CD4-positive, CD25-positive, alpha-beta regulatory T cell (primary cell): ENCODE measurements around the gene ING2. TPM values are rescaled to one million over a fixed set of nuclear protein-coding genes. Genes with fewer than 3 reads are reported as not detected.

Experiments
- ATAC-seq, 2 donors: fragments of 150-1000 bp; cut with Tn5 transposase; one replicate each; pipeline ENCODE4 v1.10.0; 2021; ENCODE audit warnings: low read depth in 2 of 2, moderate number of reproducible peaks in 2 of 2, moderate library complexity in 1 of 2
- DNase-seq, 3 donors: peaks; one replicate each; pipeline versions ENCODE4 v3.0.0 to v3.0.0-alpha.2; 2012 to 2022; ENCODE audit warnings: mixed read lengths in 1 of 3
- H3K27ac ChIP-seq: one replicate; pipeline ENCODE4 v1.7.0; 2013; ENCODE audit warnings: mild to moderate bottlenecking, low read length; ENCODE audit not compliant: insufficient read depth, poor library complexity, severe bottlenecking
- H3K27me3 ChIP-seq: one replicate; pipeline ENCODE4 v1.7.0; 2013; ENCODE audit warnings: low read length; ENCODE audit not compliant: control insufficient read depth, insufficient read depth
- H3K36me3 ChIP-seq: one replicate; pipeline ENCODE4 v1.7.0; 2013; ENCODE audit warnings: mild to moderate bottlenecking, low read length, moderate library complexity; ENCODE audit not compliant: control insufficient read depth, insufficient read depth
- H3K4me1 ChIP-seq: 2 replicates; pipeline ENCODE4 v1.7.0; 2013; ENCODE audit warnings: mild to moderate bottlenecking, low read length; ENCODE audit not compliant: insufficient read depth, control insufficient read depth, poor library complexity, severe bottlenecking
- H3K4me3 ChIP-seq: one replicate; pipeline ENCODE4 v1.7.0; 2013; ENCODE audit warnings: low read depth, mild to moderate bottlenecking, low read length, moderate library complexity
- H3K9me3 ChIP-seq, 2 experiments: 1 replicate in 1 of 2; 2 replicates in 1 of 2; pipeline ENCODE4 v1.7.0; 2013; ENCODE audit warnings: low read length in 2 of 2, mild to moderate bottlenecking in 1 of 2, moderate library complexity in 1 of 2; ENCODE audit not compliant: control insufficient read depth in 2 of 2
- H3K27ac Mint-ChIP-seq, 3 donors: one replicate each; pipeline ENCODE4 v1.8.0; 2020 to 2022; ENCODE audit warnings: mild to moderate bottlenecking in 3 of 3, mixed read lengths in 3 of 3, moderate library complexity in 2 of 3
- H3K27me3 Mint-ChIP-seq: one replicate; pipeline ENCODE4 v1.8.0; 2022; ENCODE audit warnings: mild to moderate bottlenecking, mixed read lengths
- H3K36me3 Mint-ChIP-seq: one replicate; pipeline ENCODE4 v1.8.0; 2020; ENCODE audit warnings: mixed read lengths
- H3K4me1 Mint-ChIP-seq, 4 donors: one replicate each; pipeline ENCODE4 v1.8.0; 2020 to 2022; ENCODE audit warnings: mixed read lengths in 4 of 4, mild to moderate bottlenecking in 1 of 4
- H3K4me3 Mint-ChIP-seq, 4 donors: one replicate each; pipeline ENCODE4 v1.8.0; 2020 to 2022; ENCODE audit warnings: mild to moderate bottlenecking in 4 of 4, mixed read lengths in 4 of 4, moderate library complexity in 3 of 4
- H3K9me3 Mint-ChIP-seq, 7 donors: one replicate each; pipeline ENCODE4 v1.8.0; 2020 to 2022; ENCODE audit warnings: mixed read lengths in 7 of 7, mild to moderate bottlenecking in 3 of 7, moderate library complexity in 2 of 7
- polyA plus RNA-seq, 4 donors: library from polyadenylated mRNA; unstranded; fragments of 300-500 nt; fragmentation: Illumina TruSeq; gene quantifications; one replicate each; pipeline ENCODE4 v1.2.3, GENCODE V29; 2021
- total RNA-seq: library from RNA; stranded (reverse); gene quantifications from one replicate; pipeline ENCODE4 v1.2.3, GENCODE V29; 2022

The ING2 gene
- total and polyA plus RNA-seq, 5 donors from 2014 or later = 9.1 to 17.2 (median 13.9) TPM

DNA sequence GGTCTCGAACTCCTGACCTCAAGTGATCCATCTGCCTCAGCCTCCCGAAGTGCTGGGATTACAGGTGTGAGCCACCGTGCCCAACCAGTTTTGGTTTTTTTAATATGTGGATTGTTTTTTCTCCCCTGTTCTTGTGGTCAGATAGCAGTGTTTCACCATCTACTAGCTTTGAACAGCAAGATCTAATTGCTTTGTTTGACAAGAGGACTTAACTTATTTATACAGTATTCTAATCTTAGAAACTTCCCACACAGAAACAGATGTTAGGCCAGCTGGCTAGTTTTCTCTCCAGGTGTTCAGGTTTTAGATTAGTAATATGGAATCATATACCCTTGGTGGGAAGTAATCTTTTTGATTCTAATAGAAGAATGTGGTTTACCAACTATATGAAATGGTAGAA is 12.9 kb downstream of the ING2 start:
- DNase-seq (no peak), ATAC-seq (no peak)
- Histone ChIP-seq H3K27me3 (no peaks in the 10 kb centered on the region), H3K4me1 (no peaks in the 10 kb centered on the region), H3K27ac (no peak overlapping the region), H3K9me3 (no peaks in the 10 kb centered on the region), H3K4me3 (no peak overlapping the region), H3K36me3 (no peaks in the 10 kb centered on the region)
- Mint-ChIP-seq H3K27ac (peak overlapping the region in 1 of 3 donors; percentile 32), H3K27me3 (no peaks in the 10 kb centered on the region), H3K4me3 (no peak overlapping the region), H3K9me3 (peaks cover 0 to 2% (median 0%) of the 10 kb centered on the region in 7 donors), H3K36me3 (no peaks in the 10 kb centered on the region), H3K4me1 (no peaks in the 10 kb centered on the region)

DNA sequence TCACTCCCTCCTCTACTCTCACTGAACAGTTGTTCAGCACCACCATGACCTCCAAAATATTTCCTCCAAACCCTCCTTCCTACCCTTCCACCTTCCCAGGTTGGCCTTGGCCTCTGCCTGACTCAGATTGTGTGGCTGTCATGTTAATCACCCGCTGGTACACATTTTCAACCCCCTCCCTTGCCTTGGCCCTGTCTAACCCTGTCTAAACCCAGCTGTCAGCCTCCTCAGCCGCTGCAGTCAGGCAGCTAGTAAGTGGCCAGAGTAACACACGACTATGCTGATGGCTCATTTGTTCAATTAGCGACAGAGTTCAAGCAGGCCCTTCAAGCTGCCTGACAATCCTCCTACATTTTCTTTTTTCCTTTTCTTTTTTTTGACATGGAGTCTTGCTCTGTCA is 18.0 kb downstream of the ING2 start:
- Mint-ChIP-seq H3K4me1 (no peaks in the 10 kb centered on the region), H3K9me3 (peaks cover 0 to 3% (median 0%) of the 10 kb centered on the region in 7 donors), H3K27ac (no peak overlapping the region), H3K4me3 (no peak overlapping the region), H3K27me3 (peaks cover 13% of the 10 kb centered on the region), H3K36me3 (no peaks in the 10 kb centered on the region)
- H3K4me1 ChIP-seq = no peaks in the 10 kb centered on the region
- H3K27ac ChIP-seq = no peak overlapping the region
- ATAC-seq = no peak
- H3K9me3 ChIP-seq = no peaks in the 10 kb centered on the region
- peaks cover 3% of the 10 kb centered on the region for H3K27me3 ChIP-seq
- DNase-seq = no peak
- H3K36me3 ChIP-seq = no peaks in the 10 kb centered on the region
- no peak overlapping the region for H3K4me3 ChIP-seq

- ATAC-seq (no peak), DNase-seq (no peak)
- Mint-ChIP-seq H3K27me3 (peaks cover 29% of the 10 kb centered on the region), H3K4me3 (no peak overlapping the region), H3K27ac (no peak overlapping the region), H3K4me1 (no peaks in the 10 kb centered on the region), H3K36me3 (no peaks in the 10 kb centered on the region), H3K9me3 (peaks cover 0 to 4% (median 0%) of the 10 kb centered on the region in 7 donors)
- H3K36me3 ChIP-seq = no peaks in the 10 kb centered on the region
- no peaks in the 10 kb centered on the region for H3K9me3 ChIP-seq
- H3K4me3 ChIP-seq = no peak overlapping the region
- H3K4me1 ChIP-seq = no peaks in the 10 kb centered on the region
- peaks cover 8% of the 10 kb centered on the region for H3K27me3 ChIP-seq
- no peak overlapping the region for H3K27ac ChIP-seq
Observed at GRCh38 chr4:183527326-183527725, 22.5 kb downstream of the ING2 start.

DNA sequence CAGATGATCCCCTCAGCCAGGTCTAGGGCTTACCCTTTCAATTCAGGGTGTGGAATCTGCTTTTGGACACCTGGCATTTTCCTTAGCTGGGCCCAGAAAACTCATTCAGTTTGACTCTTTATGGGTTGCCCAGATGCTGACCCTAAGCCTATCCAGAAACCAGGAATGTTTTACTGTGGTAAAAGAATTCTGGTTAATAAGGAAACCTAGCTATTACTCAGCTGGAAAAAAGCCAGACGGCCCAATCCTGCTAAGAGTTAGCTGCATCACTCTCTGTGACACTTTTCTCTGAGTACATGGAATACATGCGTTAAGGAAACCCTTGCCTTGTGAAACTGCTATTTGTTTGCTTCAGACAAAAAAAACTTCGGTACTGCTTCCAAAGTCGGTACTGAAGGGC is 28.0 kb downstream of the ING2 start:
- ATAC-seq (no peak), DNase-seq (no peak)
- Mint-ChIP-seq H3K27me3 (peaks cover 21% of the 10 kb centered on the region), H3K4me1 (no peaks in the 10 kb centered on the region), H3K36me3 (no peaks in the 10 kb centered on the region), H3K4me3 (no peak overlapping the region), H3K9me3 (peaks cover 0 to 2% (median 0%) of the 10 kb centered on the region in 7 donors), H3K27ac (no peak overlapping the region)
- Histone ChIP-seq H3K27me3 (peaks cover 7% of the 10 kb centered on the region), H3K36me3 (no peaks in the 10 kb centered on the region), H3K9me3 (no peaks in the 10 kb centered on the region), H3K4me1 (no peaks in the 10 kb centered on the region), H3K4me3 (no peak overlapping the region), H3K27ac (no peak overlapping the region)

GRCh38 chr4:183533698-183534097 is 28.8 kb downstream of the ING2 start:
- ATAC-seq (no peak), DNase-seq (no peak)
- Mint-ChIP-seq H3K4me3 (no peak overlapping the region), H3K9me3 (peaks cover 0 to 2% (median 0%) of the 10 kb centered on the region in 7 donors), H3K36me3 (no peaks in the 10 kb centered on the region), H3K4me1 (no peaks in the 10 kb centered on the region), H3K27ac (no peak overlapping the region), H3K27me3 (peaks cover 14% of the 10 kb centered on the region)
- no peaks in the 10 kb centered on the region for H3K36me3 ChIP-seq
- no peak overlapping the region for H3K27ac ChIP-seq
- H3K4me1 ChIP-seq = no peaks in the 10 kb centered on the region
- peaks cover 2% of the 10 kb centered on the region for H3K27me3 ChIP-seq
- no peak overlapping the region for H3K4me3 ChIP-seq
- H3K9me3 ChIP-seq = no peaks in the 10 kb centered on the region

DNA sequence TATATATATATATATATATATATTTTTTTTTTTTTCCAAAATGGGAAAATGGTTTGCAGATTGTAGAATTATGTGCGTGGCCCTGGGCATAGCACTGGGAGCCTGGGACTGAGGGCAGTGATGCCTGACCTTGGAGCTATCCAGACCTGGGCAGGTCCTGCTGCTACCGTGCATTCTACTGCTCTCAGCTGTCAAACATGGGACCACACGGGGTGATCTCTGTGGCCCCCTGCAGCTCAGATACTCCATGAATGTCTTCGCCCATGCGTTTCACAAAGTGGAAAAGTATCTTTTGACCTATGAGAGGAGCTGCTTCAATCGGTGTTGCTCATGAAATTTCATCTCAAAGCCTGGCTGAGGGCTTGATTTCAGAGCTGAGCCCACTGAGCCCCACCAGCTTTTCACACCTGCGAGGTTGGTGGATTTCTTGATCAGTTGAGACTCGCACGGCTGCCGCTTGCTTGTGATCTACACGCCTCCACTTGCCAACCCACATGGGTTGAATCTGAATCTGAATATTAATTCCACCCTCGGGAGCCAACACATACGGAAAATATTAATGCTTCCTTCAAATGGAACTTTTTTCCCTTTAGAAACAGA is 35.7 kb downstream of the ING2 start:
- H3K27ac Mint-ChIP-seq = no peak overlapping the region
- H3K36me3 Mint-ChIP-seq = no peaks in the 10 kb centered on the region
- H3K36me3 ChIP-seq = no peaks in the 10 kb centered on the region
- H3K4me3 Mint-ChIP-seq = no peak overlapping the region
- no peaks in the 10 kb centered on the region for H3K4me1 ChIP-seq
- H3K27me3 ChIP-seq = peaks cover 1% of the 10 kb centered on the region
- peaks cover 0 to 2% of the 10 kb centered on the region in 2 experiments for H3K9me3 ChIP-seq
- DNase-seq (no peak), ATAC-seq (no peak)
- no peaks in the 10 kb centered on the region for H3K4me1 Mint-ChIP-seq
- peaks cover 0 to 9% (median 2%) of the 10 kb centered on the region in 7 donors for H3K9me3 Mint-ChIP-seq
- H3K27ac ChIP-seq = no peak overlapping the region
- no peak overlapping the region for H3K4me3 ChIP-seq
- H3K27me3 Mint-ChIP-seq = peaks cover 16% of the 10 kb centered on the region

- Mint-ChIP-seq H3K4me1 (no peaks in the 10 kb centered on the region), H3K27ac (no peak overlapping the region)
Observed at GRCh38 chr4:183541010-183541751, 36.3 kb downstream of the ING2 start.

DNA sequence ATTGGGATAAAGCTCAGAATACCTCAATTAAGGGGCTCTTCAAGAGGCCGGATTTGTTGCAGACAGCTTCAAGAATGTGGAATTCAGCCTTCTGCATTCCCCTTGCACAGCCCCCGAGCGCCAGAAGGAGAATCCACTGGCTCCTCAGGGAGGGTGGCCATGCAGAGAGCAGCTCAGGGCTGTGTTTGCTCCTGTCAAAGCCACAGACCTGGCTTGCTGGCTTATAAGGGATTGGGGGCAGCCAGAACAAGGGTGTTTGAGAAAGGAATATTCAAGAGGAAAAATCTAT is 36.8 kb downstream of the ING2 start:
- peaks cover 16% of the 10 kb centered on the region for H3K27me3 Mint-ChIP-seq
- Histone ChIP-seq H3K27me3 (peaks cover 1% of the 10 kb centered on the region), H3K9me3 (peaks cover 0 to 2% of the 10 kb centered on the region in 2 experiments), H3K4me1 (no peaks in the 10 kb centered on the region), H3K27ac (no peak overlapping the region), H3K36me3 (no peaks in the 10 kb centered on the region), H3K4me3 (no peak overlapping the region)
- no peak overlapping the region for H3K27ac Mint-ChIP-seq
- no peaks in the 10 kb centered on the region for H3K4me1 Mint-ChIP-seq
- ATAC-seq (no peak), DNase-seq (no peak)
- H3K4me3 Mint-ChIP-seq = no peak overlapping the region
- H3K9me3 Mint-ChIP-seq = peaks cover 0 to 9% (median 2%) of the 10 kb centered on the region in 7 donors
- H3K36me3 Mint-ChIP-seq = no peaks in the 10 kb centered on the region

More at GRCh38 chr4:183541010-183541751, 36.3 kb downstream of the ING2 start:
- peaks cover 0 to 2% of the 10 kb centered on the region in 2 experiments for H3K9me3 ChIP-seq
- H3K4me3 ChIP-seq = no peak overlapping the region
- ATAC-seq = no peak
- DNase-seq = no peak
- H3K36me3 ChIP-seq = no peaks in the 10 kb centered on the region
- H3K27me3 ChIP-seq = peaks cover 1% of the 10 kb centered on the region
- Mint-ChIP-seq H3K27me3 (peaks cover 16% of the 10 kb centered on the region), H3K4me3 (no peak overlapping the region), H3K9me3 (peaks cover 0 to 9% (median 2%) of the 10 kb centered on the region in 7 donors), H3K36me3 (no peaks in the 10 kb centered on the region)
- H3K27ac ChIP-seq = no peak overlapping the region
- no peaks in the 10 kb centered on the region for H3K4me1 ChIP-seq
